GM18519 (cell line): ENCODE results near the gene ARHGAP40.
"Not testable (repeated sequence)": the region's sequence is repeated elsewhere in the genome, so short reads cannot be mapped to it uniquely, and the experiment has no call there.

Experiments
- ATAC-seq: cut with Tn5 transposase; IDR thresholded peaks from one replicate; pipeline ENCODE4 v1.9.1; 2021; ENCODE audit warnings: mild to moderate bottlenecking, moderate library complexity; ENCODE audit not compliant: unreplicated experiment, low FRiP score

Gene ARHGAP40

DNA sequence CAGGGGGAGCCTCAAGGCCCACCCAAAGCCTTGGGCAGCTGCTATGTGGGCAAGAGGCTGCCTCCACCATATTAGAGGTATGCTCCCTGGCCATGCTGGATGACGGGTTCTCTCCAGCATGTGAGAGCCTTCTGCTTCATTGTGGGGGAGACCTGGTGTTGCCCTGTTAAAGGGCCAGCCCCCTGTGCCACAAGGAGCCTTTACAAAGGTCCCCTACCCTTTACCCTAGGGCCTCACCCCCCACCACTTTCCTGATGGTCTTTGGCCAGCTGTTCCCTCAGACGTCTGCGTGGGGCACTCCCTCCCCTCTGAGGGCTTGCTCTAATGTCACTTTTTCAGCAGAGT, 15.5 kb upstream of the ARHGAP40 start:
- no peak for ATAC-seq

- ATAC-seq = no peak
Measured at GRCh38 chr20:38588303-38588702, 13.3 kb upstream of the ARHGAP40 start.

DNA sequence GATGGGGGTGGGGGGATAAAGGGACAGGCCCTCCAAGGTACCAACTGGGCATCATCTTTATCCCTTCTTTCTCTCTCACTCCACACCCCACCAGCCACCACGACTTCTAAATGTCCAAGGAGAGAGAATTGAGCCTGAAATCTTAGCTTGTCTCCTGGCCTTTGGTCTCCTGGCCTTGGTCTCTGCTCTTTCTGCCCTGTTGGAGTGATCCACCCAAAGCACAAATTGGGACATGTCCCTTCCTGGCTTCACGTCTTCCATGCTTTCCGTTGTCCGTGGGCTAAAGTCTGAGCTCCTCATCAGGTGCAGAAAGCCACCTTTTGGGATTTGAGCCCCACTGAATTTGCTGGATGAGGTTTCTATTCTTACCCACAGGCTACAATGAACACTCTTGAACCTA, 12.3 kb upstream of the ARHGAP40 start:
- no peak for ATAC-seq

GRCh38 chr20:38589967-38590675, 11.5 kb upstream of the ARHGAP40 start:
- ATAC-seq = no peak

GRCh38 chr20:38590676-38591473, 10.7 kb upstream of the ARHGAP40 start:
- ATAC-seq = no peak

- ATAC-seq = no peak
Measured at GRCh38 chr20:38591474-38592410, 9.9 kb upstream of the ARHGAP40 start.

GRCh38 chr20:38592411-38592790, 9.2 kb upstream of the ARHGAP40 start:
- not testable (repeated sequence) for ATAC-seq

- not testable (repeated sequence) for ATAC-seq
Measured at GRCh38 chr20:38594281-38594680, 7.3 kb upstream of the ARHGAP40 start.

DNA sequence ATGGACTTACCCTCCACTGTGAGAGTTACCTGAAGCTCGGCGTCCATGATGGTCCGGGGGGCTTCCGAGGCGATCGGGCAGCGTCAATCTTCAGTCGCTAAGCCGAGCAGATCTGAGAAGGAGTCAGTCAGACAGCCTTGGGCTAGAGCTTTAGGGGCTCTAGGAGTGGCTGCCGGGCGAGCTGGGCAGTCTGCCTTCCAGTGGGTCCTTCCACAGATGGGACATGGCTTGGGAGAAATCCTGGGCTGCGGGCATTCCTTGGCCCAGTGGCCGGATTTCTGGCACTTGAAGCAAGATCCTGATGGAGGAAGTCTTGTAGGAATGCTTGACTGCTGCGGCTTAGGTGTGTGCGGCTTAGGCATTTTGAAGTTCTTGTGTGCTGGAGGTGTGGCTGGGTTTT, 5.7 kb upstream of the ARHGAP40 start:
- ATAC-seq = not testable (repeated sequence)

DNA sequence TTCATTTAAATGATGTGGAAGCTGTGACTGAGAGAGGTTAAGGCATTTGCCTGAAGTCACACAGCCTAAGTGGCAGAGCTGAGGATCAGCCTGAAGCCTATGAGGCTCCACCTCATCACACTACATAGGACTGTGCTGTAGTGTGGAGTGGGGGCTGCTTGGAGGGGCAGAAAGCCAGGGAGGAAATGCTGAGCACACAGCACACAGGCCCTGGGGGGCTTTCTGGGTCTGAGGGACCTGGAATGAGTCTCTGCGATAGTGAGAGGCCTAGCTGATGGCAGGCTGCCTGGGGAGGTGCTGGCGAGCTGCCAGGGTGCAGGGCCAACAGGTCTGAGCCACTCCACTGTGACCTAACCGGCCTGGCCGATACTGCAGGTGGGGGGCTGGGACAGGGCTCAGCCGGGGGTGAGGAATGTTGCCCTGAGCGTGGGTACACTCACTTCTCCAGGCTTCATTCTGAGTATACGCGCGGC, 2.2 kb upstream of the ARHGAP40 start:
- ATAC-seq = no peak

GRCh38 chr20:38600057-38600456, 1.6 kb upstream of the ARHGAP40 start:
- ATAC-seq = no peak

GRCh38 chr20:38602185-38602581, 574 bp downstream of the ARHGAP40 start:
- ATAC-seq = no peak

DNA sequence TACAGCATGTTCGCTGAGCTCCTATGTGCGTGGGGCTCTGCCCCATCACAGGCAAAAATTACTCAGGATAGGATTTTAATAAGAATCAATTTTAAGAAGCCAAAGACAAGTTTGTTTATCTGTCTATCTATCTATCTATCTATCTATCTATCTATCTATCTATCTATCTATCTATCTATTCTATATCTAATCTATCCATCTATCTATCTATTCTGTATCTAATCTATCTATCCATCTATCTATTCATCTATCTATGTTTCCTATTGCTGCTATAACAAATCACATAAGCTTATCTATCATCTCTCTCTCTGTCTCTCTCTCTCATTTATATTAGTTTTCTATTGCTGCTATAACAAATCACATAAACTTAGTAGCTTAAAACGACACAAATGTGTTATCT, 1.7 kb downstream of the ARHGAP40 start:
- no peak for ATAC-seq

- no peak for ATAC-seq
Measured at GRCh38 chr20:38604873-38605303, 3.3 kb downstream of the ARHGAP40 start.

- ATAC-seq = no peak
Measured at GRCh38 chr20:38607351-38607750, 5.7 kb downstream of the ARHGAP40 start.

DNA sequence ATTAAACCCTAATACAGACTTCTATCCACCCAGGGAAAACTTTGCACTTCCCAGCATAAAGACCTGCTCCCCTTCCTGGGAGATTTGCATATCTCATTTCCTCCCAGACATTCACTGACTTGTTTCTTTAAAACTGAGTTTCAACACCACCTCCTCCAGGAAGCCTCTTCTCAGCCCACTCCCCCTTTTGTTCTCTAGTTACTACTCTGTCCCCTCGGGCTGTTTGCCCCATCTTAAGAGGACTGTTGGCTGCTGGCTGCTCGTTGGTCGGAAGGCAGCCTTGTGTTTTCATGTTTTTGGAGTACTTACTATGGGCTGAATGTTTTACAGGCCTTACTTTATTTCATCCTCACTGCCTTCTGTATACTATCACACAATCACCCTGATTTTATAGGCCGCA, 6.6 kb downstream of the ARHGAP40 start:
- ATAC-seq = no peak

- no peak for ATAC-seq
Measured at GRCh38 chr20:38609815-38610214, 8.2 kb downstream of the ARHGAP40 start.

- no peak for ATAC-seq
Measured at GRCh38 chr20:38610521-38610920, 8.9 kb downstream of the ARHGAP40 start.

DNA sequence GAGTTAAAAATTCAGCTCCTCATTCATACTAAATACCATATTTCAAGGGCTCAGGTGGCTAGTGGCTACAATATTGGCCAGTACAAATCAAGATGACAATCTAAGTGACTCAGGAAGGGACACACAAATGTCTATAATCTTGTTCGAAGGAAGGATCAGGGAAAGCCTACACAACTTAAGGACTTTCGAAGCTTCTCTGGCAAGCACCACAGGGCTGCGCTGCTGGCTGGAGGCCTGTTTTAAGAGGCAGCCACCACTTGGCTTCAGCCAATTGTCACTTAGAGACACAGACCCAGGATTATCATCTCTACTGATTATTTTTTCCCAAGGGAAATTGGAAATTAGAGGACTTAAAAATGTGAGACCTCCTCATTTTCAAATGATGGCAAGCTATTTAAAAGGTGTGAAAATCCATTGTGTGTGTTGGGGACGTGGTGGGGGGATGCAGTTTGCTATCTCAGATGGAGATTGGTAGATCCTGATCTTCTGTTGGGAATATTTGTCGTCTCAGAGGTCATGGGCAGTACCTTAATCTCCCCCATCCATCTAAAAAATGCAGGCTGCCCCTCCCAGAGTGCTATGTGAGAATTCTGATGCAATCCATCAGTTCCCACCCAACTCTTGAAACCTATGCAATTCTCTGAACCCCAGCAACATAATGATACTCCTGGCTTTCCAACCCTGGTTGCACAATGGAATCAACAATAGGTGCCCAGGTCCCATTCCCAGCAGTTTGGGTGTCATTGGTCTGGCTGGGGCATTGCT, 11.3 kb downstream of the ARHGAP40 start:
- ATAC-seq = no peak

GRCh38 chr20:38615283-38615682, 13.7 kb downstream of the ARHGAP40 start:
- no peak for ATAC-seq
